ENCODE data around the gene GLT8D1.
A peak's percentile ranks its signal among the peaks of the same experiment; 100 is the strongest.

GLT8D1 gene

DNA sequence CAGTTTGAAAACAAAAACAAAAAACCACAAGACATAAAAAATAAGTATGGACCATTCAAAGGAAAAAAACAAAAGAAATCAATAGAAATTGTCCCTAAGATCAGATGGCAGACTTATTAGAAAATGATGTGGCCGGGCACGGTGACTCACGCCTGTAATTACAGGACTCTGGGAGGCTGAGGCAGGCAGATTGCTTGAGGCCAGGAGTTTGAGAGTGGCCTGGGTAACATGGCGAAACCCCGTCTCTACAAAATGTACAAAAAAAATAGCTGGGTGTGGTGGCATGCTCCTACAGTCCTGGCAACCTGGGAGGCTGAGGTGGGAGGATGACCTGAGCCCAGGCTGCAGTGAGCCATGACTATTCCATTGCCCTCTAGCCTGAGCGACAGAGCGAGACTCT lies 16.9 kb upstream of the GLT8D1 start:
- peak overlapping the region; percentile 23; the same call in 1 of the 2 replicates for H3K27ac ChIP-seq
- no peak for TF ChIP-seq CTCF (conservative IDR thresholded peaks at IDR 0.05; ENCODE audit: low read depth)
- POLR2A ChIA-PET (ENCODE audit: low non-redundant PET): no interaction called here
- DNase-seq (ENCODE audit: low spot score): no peak
- CTCF ChIA-PET: no interaction called here

DNA sequence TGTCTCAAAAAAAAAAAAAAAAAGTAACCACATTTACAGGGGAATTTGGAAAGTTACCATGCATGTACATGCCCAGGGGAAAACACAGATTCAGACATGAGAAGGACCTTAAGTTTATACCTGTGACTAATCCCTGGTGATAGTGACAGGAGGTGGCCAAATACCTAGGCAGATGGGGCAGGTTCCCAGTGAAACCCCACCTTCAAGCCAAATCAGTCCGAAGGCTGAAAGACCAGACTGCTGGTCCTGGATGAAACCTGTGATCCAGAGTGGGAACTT lies 16.1 kb upstream of the GLT8D1 start:
- no peak for TF ChIP-seq CTCF (conservative IDR thresholded peaks at IDR 0.05; ENCODE audit: low read depth)
- CTCF ChIA-PET: interaction anchor here (0.6 kb wide), 1 partner anchor 101 kb away, joined by 4 read pairs; no protein-coding TSS in a partner anchor
- H3K27ac ChIP-seq: no peak overlapping the region
- DNase-seq (ENCODE audit: low spot score): no peak
- POLR2A ChIA-PET (ENCODE audit: low non-redundant PET): interaction anchor here (0.7 kb wide), 1 partner anchor 520 kb away, joined by 6 read pairs; no protein-coding TSS in a partner anchor

GRCh38 chr3:52721002-52721729 lies 15.6 kb upstream of the GLT8D1 start:
- no peak for DNase-seq (ENCODE audit: low spot score)
- no peak overlapping the region for H3K27ac ChIP-seq
- POLR2A ChIA-PET (ENCODE audit: low non-redundant PET): interaction anchor here (0.7 kb wide), 1 partner anchor 520 kb away, joined by 6 read pairs; no protein-coding TSS in a partner anchor
- CTCF ChIA-PET: interaction anchor here (0.6 kb wide), 1 partner anchor 101 kb away, joined by 4 read pairs; no protein-coding TSS in a partner anchor
- no peak for TF ChIP-seq CTCF (conservative IDR thresholded peaks at IDR 0.05; ENCODE audit: low read depth)

- POLR2A ChIA-PET (ENCODE audit: low non-redundant PET): no interaction called here
- no peak for TF ChIP-seq CTCF (conservative IDR thresholded peaks at IDR 0.05; ENCODE audit: low read depth)
- no peak overlapping the region for H3K27ac ChIP-seq
These were observed 14.0 kb upstream of the GLT8D1 start for GRCh38 chr3:52719618-52720017.

GRCh38 chr3:52715714-52716305 lies 10.2 kb upstream of the GLT8D1 start:
- CTCF ChIA-PET: interaction anchor here (0.6 kb wide), 1 partner anchor 126 kb away, joined by 5 read pairs; no protein-coding TSS in a partner anchor
- POLR2A ChIA-PET (ENCODE audit: low non-redundant PET): no interaction called here

More at GRCh38 chr3:52719618-52720017, 14.0 kb upstream of the GLT8D1 start:
- CTCF ChIA-PET: interaction anchor here (0.6 kb wide), 1 partner anchor 447 kb away, joined by 3 read pairs; no protein-coding TSS in a partner anchor
- DNase-seq (ENCODE audit: low spot score): no peak

More at GRCh38 chr3:52715714-52716305, 10.2 kb upstream of the GLT8D1 start:
- no peak for TF ChIP-seq CTCF (conservative IDR thresholded peaks at IDR 0.05; ENCODE audit: low read depth)
- no peak for DNase-seq (ENCODE audit: low spot score)
- no peak overlapping the region for H3K27ac ChIP-seq
